Measurements from ENCODE around the gene CUTC.
A peak's percentile ranks its signal among the peaks of the same experiment; 100 is the strongest.

The CUTC gene

DNA sequence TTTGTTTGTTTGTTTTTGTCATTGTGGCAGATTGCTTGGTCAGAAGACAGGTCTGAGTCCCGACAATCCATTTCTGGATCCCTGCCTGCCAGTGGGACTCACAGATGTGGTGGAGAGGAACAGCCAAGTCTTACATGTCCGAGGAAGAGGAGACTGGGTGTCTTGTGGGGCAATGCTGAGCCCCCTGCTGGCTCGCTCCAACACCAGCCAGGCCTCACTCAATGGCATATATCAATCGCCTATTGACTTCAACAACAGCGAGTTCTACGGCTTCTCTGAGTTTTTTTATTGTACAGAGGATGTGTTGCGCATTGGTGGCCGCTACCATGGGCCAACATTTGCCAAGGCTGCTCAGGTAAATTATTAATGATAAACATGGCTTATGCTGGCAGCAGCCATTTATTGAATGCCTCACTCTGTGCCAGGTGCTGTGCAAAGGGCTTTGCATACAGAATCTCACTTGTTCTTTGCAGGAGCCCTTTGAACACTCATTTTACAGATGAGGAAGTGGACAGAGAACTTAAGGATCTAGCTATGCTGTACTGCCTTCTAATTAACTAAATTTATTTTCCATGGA is 33.4 kb upstream of the CUTC start:
- TF ChIP-seq, protein P1, sequence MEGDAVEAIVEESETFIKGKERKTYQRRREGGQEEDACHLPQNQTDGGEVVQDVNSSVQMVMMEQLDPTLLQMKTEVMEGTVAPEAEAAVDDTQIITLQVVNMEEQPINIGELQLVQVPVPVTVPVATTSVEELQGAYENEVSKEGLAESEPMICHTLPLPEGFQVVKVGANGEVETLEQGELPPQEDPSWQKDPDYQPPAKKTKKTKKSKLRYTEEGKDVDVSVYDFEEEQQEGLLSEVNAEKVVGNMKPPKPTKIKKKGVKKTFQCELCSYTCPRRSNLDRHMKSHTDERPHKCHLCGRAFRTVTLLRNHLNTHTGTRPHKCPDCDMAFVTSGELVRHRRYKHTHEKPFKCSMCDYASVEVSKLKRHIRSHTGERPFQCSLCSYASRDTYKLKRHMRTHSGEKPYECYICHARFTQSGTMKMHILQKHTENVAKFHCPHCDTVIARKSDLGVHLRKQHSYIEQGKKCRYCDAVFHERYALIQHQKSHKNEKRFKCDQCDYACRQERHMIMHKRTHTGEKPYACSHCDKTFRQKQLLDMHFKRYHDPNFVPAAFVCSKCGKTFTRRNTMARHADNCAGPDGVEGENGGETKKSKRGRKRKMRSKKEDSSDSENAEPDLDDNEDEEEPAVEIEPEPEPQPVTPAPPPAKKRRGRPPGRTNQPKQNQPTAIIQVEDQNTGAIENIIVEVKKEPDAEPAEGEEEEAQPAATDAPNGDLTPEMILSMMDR (IDR thresholded peaks at IDR 0.05; ENCODE audit: borderline replicate concordance, insufficient read depth, low read depth, low read length), result peak; percentile 20; the same call in 1 of the 2 replicates
- no peak overlapping the region for H3K4me3 ChIP-seq (ENCODE audit: low read depth, low read length)

GRCh38 chr10:99700649-99701048 is 31.4 kb upstream of the CUTC start:
- TF ChIP-seq, protein P1 (IDR thresholded peaks at IDR 0.05; ENCODE audit: borderline replicate concordance, insufficient read depth, low read depth, low read length), result no peak

DNA sequence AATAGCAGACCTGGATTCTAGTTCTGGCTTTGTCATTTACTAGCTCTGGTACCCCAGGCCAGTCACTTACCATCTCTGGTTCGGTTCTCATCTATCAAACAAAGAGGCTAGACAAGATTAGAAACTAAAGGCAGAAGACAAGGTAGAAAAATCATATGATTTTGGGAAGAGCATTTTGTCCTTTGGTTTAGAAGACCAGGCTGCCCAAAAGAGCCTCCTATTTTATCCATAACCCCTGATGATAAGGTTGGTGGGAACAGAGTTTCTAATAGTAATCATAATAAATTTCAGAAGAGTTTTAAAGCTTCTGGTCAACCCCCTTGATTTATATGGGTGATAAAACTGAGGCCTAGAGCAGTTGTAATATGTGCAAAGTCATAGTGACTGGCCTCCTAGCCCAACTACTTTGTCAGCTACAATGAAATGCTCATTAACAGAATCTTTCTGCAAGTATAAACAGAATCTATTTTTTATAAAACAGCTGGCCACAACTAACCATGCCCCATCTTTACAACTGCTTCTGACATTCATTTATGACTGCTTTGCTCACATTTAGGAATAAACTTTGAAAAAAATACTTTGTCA is 23.5 kb upstream of the CUTC start:
- TF ChIP-seq, protein P1 (IDR thresholded peaks at IDR 0.05; ENCODE audit: borderline replicate concordance, insufficient read depth, low read depth, low read length), result no peak
- no peak overlapping the region for H3K4me3 ChIP-seq (ENCODE audit: low read depth, low read length)

More at GRCh38 chr10:99700649-99701048, 31.4 kb upstream of the CUTC start:
- no peak overlapping the region for H3K4me3 ChIP-seq (ENCODE audit: low read depth, low read length)

DNA sequence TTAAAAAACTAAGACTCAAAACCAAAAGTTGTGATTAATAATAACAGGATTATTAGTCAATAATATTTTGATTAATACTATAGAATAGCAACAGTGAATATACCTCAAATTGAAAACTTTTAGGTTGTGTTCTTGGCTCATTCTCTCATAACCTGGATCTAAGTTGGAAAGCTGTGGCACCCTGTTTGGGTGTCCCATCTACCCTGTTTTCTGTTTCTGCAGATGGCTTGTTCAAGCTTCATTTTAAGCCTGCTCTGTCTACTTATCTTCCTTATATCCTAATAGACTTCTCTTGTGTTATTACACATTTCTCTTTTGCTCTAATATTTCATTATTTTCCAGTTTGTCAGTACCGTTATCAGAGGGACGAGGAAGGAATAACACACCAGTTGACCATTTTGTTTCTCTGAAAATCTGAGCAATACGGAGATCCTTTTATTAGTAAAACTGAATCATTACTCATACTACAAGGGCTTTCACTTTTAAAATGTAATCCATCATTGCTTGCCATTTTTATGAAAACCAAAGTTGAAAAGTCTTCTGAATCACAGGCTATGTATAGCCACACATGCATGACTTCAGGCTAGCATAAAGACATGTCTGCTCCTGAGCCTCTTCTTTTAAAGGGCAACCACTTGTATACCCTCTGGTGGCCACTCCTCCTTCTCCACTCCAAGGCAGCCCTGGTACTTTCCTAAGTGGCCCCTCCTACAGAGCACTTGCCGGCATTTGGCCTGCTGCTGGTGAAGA is 22.4 kb upstream of the CUTC start:
- H3K4me3 ChIP-seq (ENCODE audit: low read depth, low read length), result no peak overlapping the region
- TF ChIP-seq, protein P1 (IDR thresholded peaks at IDR 0.05; ENCODE audit: borderline replicate concordance, insufficient read depth, low read depth, low read length), result no peak

DNA sequence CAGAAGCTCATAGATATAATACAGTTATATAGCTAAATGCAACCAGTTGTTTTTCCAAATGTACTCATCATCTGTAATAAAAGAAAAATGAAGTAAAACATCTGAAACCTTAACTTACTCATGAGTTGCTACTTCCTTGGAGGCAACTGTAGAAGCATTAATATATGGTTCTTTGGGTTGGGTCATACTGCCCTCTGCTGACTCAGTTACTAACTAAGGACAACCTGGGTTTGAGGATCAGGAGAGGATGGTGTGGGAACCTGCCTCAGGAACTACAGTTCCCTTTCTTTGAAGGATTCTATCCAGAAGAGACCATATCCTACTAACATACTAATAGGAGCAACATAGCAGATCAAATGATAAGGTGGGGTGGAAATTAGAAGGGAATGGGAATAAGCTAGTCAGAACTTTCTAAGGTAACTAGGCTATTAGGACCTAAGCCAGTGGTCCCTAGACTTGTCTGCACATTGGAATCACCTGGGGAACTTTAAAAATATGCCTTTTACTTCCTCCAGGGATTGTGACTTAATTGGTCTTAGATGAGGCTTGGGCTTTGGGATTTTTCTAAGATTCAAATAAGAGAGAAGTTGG is 20.8 kb upstream of the CUTC start:
- TF ChIP-seq, protein P1 (IDR thresholded peaks at IDR 0.05; ENCODE audit: borderline replicate concordance, insufficient read depth, low read depth, low read length), result peak; percentile 44; the same call in 1 of the 2 replicates
- H3K4me3 ChIP-seq (ENCODE audit: low read depth, low read length), result no peak overlapping the region

DNA sequence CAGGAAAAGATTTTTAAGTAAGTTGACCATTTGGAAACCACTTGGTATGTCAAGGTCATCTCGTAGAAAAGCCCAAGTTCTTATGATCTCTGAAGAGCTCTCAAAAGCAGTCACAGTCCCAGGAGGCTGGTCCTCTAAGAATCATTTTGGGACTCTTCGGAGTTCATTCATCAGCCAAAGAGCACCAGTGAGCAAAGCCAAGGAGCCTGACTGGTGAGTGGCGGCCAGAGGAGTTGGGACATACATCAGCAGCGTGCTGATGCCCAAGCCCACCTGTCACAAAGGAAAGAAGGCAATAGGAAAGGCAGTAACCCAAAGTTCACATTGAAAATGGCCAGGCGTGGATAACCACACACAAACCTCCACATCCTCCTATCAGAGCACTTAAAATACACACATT is 17.6 kb upstream of the CUTC start:
- no peak overlapping the region for H3K4me3 ChIP-seq (ENCODE audit: low read depth, low read length)
- TF ChIP-seq, protein P1 (IDR thresholded peaks at IDR 0.05; ENCODE audit: borderline replicate concordance, insufficient read depth, low read depth, low read length), result no peak

Data from GM12875 (cell line).